Measurements from ENCODE around the gene RUSF1.
"Not testable (repeated sequence)": the region's sequence is repeated elsewhere in the genome, so short reads cannot be mapped to it uniquely, and the experiment has no call there.

The RUSF1 gene

DNA sequence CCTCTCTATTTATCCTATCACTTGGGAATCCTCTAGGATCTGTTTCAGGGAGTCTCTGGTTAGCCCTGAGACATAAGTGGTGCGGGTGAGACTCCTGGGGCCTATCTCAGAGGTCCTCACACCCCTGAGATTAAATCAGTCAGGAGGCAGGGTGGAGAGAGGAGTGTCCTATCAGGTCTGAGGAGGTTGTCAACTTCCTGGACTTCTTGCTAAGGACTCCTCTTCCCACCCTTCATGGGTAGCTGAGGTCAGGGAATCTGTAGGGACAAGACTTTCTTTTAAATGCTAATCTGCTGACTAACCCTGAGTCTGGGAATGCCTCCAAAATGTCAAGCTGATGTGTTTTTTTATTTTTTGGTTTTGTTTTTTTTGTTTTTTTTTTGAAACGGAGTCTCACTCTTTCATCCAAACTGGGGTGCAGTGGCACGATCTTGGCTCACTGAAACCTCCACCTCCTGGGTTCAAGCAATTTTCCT, 55.5 kb downstream of the RUSF1 start:
- no peak for DNase-seq (ENCODE audit: low spot score)

DNA sequence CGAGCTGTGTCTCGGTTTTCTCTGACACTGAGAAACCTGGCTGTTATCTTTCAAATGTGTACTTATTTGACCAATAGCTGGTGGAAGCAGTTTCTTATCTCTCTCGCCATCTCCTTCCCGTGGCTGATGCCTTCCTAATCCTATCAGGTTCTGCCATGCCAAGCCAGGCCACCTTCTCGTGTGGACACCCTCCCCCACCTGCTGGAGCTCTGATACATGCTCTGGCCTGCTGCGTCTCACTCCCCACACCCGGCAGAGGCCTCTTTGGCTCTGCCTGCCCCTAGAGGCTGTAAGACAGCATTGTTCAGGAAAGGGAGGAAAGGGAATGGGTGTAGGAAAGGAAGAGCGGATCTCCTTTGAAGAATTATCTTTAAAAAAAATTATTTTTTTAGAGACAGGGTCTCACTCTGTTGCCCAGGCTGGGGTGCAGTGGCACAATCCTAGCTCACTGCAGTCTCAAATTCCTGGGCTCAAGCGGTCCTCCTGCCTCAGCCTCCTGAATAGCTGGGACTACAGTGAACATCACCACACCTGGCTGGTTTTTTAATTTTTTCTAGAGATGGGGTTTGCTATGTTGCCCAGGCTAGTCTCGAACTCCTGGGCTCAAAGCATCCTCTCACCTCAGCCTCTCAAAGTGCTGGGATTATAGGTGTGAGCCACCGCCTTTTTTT, 56.4 kb downstream of the RUSF1 start:
- no peak for DNase-seq (ENCODE audit: low spot score)

DNA sequence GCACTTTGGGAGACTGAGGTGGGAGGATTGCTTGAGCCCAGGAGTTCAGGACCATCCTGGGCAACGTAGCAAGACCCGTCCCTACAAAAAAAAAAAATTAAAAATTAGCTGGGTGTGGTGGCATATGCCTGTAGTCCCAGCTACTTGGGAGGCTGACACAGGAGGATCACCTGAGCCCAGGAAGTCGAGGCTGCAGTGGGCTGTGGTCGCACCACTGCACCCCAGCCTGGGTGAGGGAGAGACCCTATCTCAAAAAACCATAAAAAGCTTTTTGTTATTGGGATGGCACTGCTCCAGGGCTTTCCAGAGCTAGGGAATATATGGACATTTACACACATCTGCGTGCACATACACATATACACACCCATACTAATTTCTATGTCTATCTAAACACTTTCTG, 57.0 kb downstream of the RUSF1 start:
- no peak for DNase-seq (ENCODE audit: low spot score)

DNA sequence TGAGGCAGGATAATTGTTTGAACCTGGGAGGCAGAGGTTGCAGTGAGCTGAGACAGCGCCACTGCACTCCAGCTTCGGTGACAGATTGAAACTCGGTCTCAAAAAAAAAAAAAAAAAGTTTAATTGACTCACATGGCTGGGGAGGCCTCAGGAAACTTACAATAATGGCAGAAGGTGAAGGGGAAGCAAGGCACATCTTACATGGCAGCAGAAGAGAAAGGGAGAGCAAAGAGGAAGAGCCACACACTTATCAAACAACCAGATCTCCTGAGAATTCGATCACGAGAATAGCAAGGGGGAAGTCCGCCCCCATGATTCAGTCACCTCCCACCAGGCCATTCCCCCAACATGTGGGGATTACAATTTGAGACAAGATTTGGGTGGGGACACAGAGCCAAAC, 62.3 kb downstream of the RUSF1 start:
- not testable (repeated sequence) for DNase-seq (ENCODE audit: low spot score)

DNA sequence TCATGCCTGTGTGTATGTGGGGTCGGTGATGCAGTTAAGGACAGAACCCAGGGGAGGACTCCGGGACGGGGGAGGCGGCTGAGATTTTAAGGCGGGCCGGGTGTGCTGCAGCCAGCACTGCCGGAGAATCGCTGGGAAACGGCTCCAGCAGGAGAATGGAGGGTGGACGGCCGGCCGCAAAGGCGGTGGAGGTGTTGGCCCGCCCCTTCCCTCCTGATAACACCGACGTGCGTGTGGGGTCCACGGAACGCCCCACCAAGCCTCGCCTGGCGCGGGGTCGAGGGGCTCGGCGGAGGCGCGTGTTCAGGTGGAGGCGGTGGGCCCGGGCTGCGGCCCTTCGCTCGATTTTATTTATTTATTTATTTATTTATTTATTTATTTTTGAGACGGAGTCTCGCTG, 66.2 kb downstream of the RUSF1 start:
- DNase-seq (ENCODE audit: low spot score): no peak

DNA sequence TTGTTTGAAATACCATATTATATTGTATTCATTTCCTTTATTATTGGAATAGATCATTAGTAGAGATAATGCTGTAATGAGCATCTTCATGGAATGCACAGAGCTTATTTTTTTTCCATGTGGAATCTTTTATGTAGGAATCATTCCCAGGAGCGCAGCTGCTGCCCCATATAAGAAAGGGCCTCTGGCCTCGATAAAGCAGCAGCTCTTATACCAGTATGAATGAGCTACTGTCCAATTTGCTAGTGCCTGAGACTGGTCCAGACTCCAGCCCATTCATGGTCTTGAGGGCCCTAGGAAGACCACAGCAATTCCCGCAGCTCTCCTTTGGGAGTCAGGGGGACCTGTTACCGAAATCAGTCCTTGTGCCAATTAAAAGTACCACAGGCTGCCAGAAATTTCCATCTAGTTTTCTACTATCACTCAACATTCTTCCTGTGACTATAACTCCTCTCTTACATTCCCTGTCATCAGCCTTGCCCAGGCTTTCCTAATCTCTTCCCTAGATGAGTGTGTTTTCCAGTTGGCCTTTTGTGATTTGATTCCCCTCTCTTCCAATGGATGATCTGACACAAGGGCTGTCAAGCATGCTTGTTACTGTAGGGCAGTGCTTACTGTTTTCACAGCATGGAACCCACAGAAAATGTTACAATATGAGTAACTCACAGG, 67.5 kb downstream of the RUSF1 start:
- no peak for DNase-seq (ENCODE audit: low spot score)

DNA sequence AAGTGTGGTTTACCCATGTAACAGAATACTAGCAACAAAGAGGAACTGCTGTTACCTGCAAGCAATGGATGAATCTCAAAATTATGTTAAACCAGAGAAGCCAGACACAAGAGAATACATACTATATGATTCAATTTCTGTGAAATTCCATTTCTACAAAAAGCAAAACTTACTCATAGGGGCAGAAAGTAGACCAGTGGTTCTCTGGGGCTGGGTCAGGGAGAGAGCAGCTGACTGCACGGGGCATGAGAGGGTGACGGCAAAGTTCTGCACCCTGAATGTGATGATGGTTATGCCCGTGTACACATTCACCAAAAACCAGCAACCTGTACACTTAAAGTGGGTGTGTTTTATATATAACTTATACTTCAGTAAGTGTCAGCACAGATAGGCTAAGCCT, 68.7 kb downstream of the RUSF1 start:
- no peak for DNase-seq (ENCODE audit: low spot score)
